Body of pancreas (tissue), 4 donors: ENCODE data around the gene BUB3. TPM values are rescaled to one million over a fixed set of nuclear protein-coding genes. Genes with fewer than 3 reads are reported as not detected.

ENCODE experiments used
- ATAC-seq: fragments of 150-250 bp; one replicate; pipeline ENCODE4 v1.9.1; 2016
- DNase-seq, 4 donors: peaks; one replicate each; pipeline ENCODE4 v3.0.0-alpha.2; 2019
- H3K27ac ChIP-seq, 4 donors: fragments of 200-600 bp; sonication (generic); 1 replicate in 3 of 4; 2 replicates in 1 of 4; pipeline versions ENCODE4 v1.5.1 to v1.6.1; 2016 to 2019; ENCODE audit warnings: mild to moderate bottlenecking in 1 of 4, mixed read lengths in 1 of 4, moderate library complexity in 1 of 4
- H3K27me3 ChIP-seq, 2 donors: fragments of 200-600 bp; sonication (generic); one replicate each; pipeline ENCODE4 v1.6.0; 2016; ENCODE audit warnings: mild to moderate bottlenecking in 1 of 2
- H3K36me3 ChIP-seq, 2 donors: fragments of 200-600 bp; sonication (generic); replicated peaks in 1 of 2; 2 replicates each; pipeline ENCODE4 v1.5.1; 2016; ENCODE audit warnings: low read depth in 2 of 2; ENCODE audit not compliant: insufficient read depth in 1 of 2
- H3K4me1 ChIP-seq: fragments of 200-600 bp; sonication (generic); one replicate; pipeline ENCODE4 v1.6.0; 2016
- H3K4me3 ChIP-seq, 2 donors: fragments of 200-600 bp; sonication (generic); 1 replicate in 1 of 2; 2 replicates in 1 of 2; pipeline ENCODE4 v1.5.1; 2016 to 2019
- H3K9me3 ChIP-seq, 3 donors: fragments of 200-600 bp; sonication (generic); 1 replicate in 2 of 3; 2 replicates in 1 of 3; pipeline ENCODE4 v1.5.1; 2016
- CTCF ChIP-seq, 7 experiments: fragments of 450-650 bp in 4 of 7; fragments of 200-600 bp in 3 of 7; sonication (generic) in 3 of 7; IDR thresholded peaks; one replicate each; pipeline ENCODE4 v1.5.1; 2016 to 2019; ENCODE audit warnings: antibody characterized with exemption in 7 of 7
- POLR2A ChIP-seq, 3 donors: fragments of 450-650 bp; IDR thresholded peaks; one replicate each; pipeline ENCODE4 v1.6.1; 2016; ENCODE audit warnings: antibody characterized with exemption in 3 of 3, mild to moderate bottlenecking in 2 of 3
- WGBS, 2 donors: methylation state at CpG; one replicate each; pipeline ENCODE4 v1.1.5; 2017; 5-methylcytosine and 5-hydroxymethylcytosine counted together
- intact Hi-C: fragments of 100-400 bp; cut with DNase I; formaldehyde crosslinking; loops from one replicate; pipeline ENCODE4 v1.15.1; 2023
- total RNA-seq, 2 donors: library from RNA; depleted of rRNA; stranded (reverse); fragments of >200 nt; gene quantifications; one replicate each; pipeline ENCODE4 v1.1.0, GENCODE V29; 2016

The BUB3 gene
- total RNA-seq, 2 donors from 2014 or later = 39.4 to 51.1 TPM

- DNase-seq (peak in 1 of 4 donors; percentile 10), ATAC-seq (no peak)
- Histone ChIP-seq H3K27me3 (peaks cover 0 to 69% of the 10 kb centered on the region in 2 donors), H3K4me3 (no peak overlapping the region), H3K9me3 (no peaks in the 10 kb centered on the region), H3K36me3 (no peaks in the 10 kb centered on the region), H3K4me1 (peaks cover 41% of the 10 kb centered on the region), H3K27ac (no peak overlapping the region)
- TF ChIP-seq POLR2A (IDR thresholded peaks at IDR 0.05) = no peak
- TF ChIP-seq CTCF (IDR thresholded peaks at IDR 0.05) = no peak
- WGBS, 2 donors = 1 to 5% methylated on average over 17 to 29 of the region's 29 CpGs
- intact Hi-C loops = no loop called here
Observed at GRCh38 chr10:123144697-123145541, 9.3 kb upstream of the BUB3 start.

GRCh38 chr10:123145542-123146012, 8.6 kb upstream of the BUB3 start:
- Histone ChIP-seq H3K4me3 (no peak overlapping the region), H3K36me3 (no peaks in the 10 kb centered on the region), H3K4me1 (peaks cover 41% of the 10 kb centered on the region), H3K27me3 (peaks cover 0 to 68% of the 10 kb centered on the region in 2 donors), H3K27ac (no peak overlapping the region), H3K9me3 (no peaks in the 10 kb centered on the region)
- no peak for DNase-seq
- intact Hi-C loops = no loop called here
- ATAC-seq = no peak
- WGBS, 2 donors = 2 to 5% methylated on average over 14 of the region's 14 CpGs
- TF ChIP-seq CTCF (IDR thresholded peaks at IDR 0.05) = no peak
- TF ChIP-seq POLR2A (IDR thresholded peaks at IDR 0.05) = no peak

- WGBS, 2 donors = 2 to 6% methylated on average over 27 to 58 of the region's 59 CpGs
- ATAC-seq = no peak
- peaks cover 48% of the 10 kb centered on the region for H3K4me1 ChIP-seq
- no peak for DNase-seq
- no peak overlapping the region for H3K27ac ChIP-seq
- intact Hi-C loops = no loop called here
- H3K27me3 ChIP-seq = peaks cover 0 to 70% of the 10 kb centered on the region in 2 donors
- TF ChIP-seq POLR2A (IDR thresholded peaks at IDR 0.05) (no peak), CTCF (IDR thresholded peaks at IDR 0.05) (no peak)
- H3K9me3 ChIP-seq = no peaks in the 10 kb centered on the region
- H3K36me3 ChIP-seq = no peaks in the 10 kb centered on the region
- no peak overlapping the region for H3K4me3 ChIP-seq
Observed at GRCh38 chr10:123146013-123146893, 7.9 kb upstream of the BUB3 start.

GRCh38 chr10:123146894-123147634, 7.1 kb upstream of the BUB3 start:
- DNase-seq (no peak), ATAC-seq (no peak)
- no peak overlapping the region for H3K4me3 ChIP-seq
- H3K4me1 ChIP-seq = peaks cover 51% of the 10 kb centered on the region
- peaks cover 0 to 70% of the 10 kb centered on the region in 2 donors for H3K27me3 ChIP-seq
- intact Hi-C loops = no loop called here
- peaks cover 0 to 1% (median 0%) of the 10 kb centered on the region in 3 donors for H3K9me3 ChIP-seq
- no peak overlapping the region for H3K27ac ChIP-seq
- TF ChIP-seq CTCF (IDR thresholded peaks at IDR 0.05) (no peak), POLR2A (IDR thresholded peaks at IDR 0.05) (no peak)
- H3K36me3 ChIP-seq = no peaks in the 10 kb centered on the region
- 9 to 13% methylated on average over 21 to 24 of the region's 24 CpGs for WGBS, 2 donors
